C4-2B (cell line): Measurements from ENCODE around the gene NCK2.

Source experiments
- H3K27ac ChIP-seq: fragments of 450-650 bp; 2 replicates; pipeline ENCODE4 v1.5.1; 2017
- CTCF ChIP-seq: fragments of 450-650 bp; conservative IDR thresholded peaks from 2 replicates; pipeline ENCODE4 v1.5.1; 2017; ENCODE audit warnings: mild to moderate bottlenecking
- ZFX ChIP-seq: fragments of 450-650 bp; IDR thresholded peaks from 2 replicates; pipeline ENCODE4 v1.6.1; 2017

NCK2 gene

GRCh38 chr2:105856581-105856980 is 111.9 kb downstream of the NCK2 start:
- no peak for TF ChIP-seq ZFX
- no peak for TF ChIP-seq CTCF

GRCh38 chr2:105857076-105857740 is 112.5 kb downstream of the NCK2 start:
- no peak overlapping the region for H3K27ac ChIP-seq

More at GRCh38 chr2:105856581-105856980, 111.9 kb downstream of the NCK2 start:
- H3K27ac ChIP-seq: no peak overlapping the region

GRCh38 chr2:105858868-105859693 is 114.4 kb downstream of the NCK2 start:
- no peak overlapping the region for H3K27ac ChIP-seq
- TF ChIP-seq ZFX (no peak), CTCF (no peak)

More at GRCh38 chr2:105857076-105857740, 112.5 kb downstream of the NCK2 start:
- TF ChIP-seq CTCF (no peak), ZFX (no peak)

- H3K27ac ChIP-seq: no peak overlapping the region
- no peak for TF ChIP-seq CTCF
- no peak for TF ChIP-seq ZFX
These were observed 114.9 kb downstream of the NCK2 start for GRCh38 chr2:105859694-105859951.

- TF ChIP-seq CTCF: no peak
- no peak for TF ChIP-seq ZFX
- no peak overlapping the region for H3K27ac ChIP-seq
These were observed 115.9 kb downstream of the NCK2 start for GRCh38 chr2:105860567-105860966.

GRCh38 chr2:105861200-105861599 is 116.5 kb downstream of the NCK2 start:
- TF ChIP-seq CTCF (no peak), ZFX (no peak)
- H3K27ac ChIP-seq: no peak overlapping the region

- TF ChIP-seq CTCF (no peak), ZFX (no peak)
- no peak overlapping the region for H3K27ac ChIP-seq
These were observed 118.1 kb downstream of the NCK2 start for GRCh38 chr2:105862843-105863242.
